ENCODE data around the gene RABGAP1L. TPM values are rescaled to one million over a fixed set of nuclear protein-coding genes. Genes with fewer than 3 reads are reported as not detected.

The RABGAP1L gene
- total RNA-seq, 1 donor from 2014 or later: 44.1 TPM

DNA sequence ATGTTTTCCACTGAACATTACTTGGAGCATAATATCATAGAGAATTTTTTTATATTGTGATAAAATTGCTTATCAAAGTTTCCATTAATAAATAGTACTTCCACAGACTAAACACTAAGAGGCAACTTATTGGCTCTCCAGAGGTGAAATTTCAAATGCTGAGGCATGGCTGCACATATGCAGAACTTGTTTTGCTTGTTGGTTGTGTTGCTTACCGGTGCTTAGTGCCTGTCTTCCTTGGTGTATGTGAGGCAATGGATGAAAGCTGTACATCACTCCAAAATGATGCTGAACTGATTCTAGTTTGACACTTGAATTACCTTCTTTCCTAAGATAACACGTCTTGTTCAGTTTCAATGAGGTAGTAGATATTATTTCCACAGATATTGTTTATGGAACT is 258.6 kb downstream of the RABGAP1L start:
- Mint-ChIP-seq H3K9me3 (ENCODE audit: unreplicated experiment) (no peaks in the 10 kb centered on the region), H3K36me3 (ENCODE audit: unreplicated experiment) (no peaks in the 10 kb centered on the region), H3K27ac (ENCODE audit: unreplicated experiment) (no peak overlapping the region), H3K4me3 (ENCODE audit: unreplicated experiment) (no peak overlapping the region), H3K27me3 (ENCODE audit: unreplicated experiment) (no peaks in the 10 kb centered on the region), H3K4me1 (ENCODE audit: low read depth, unreplicated experiment) (no peaks in the 10 kb centered on the region)
- no peak for DNase-seq
- TF ChIP-seq, protein P1, sequence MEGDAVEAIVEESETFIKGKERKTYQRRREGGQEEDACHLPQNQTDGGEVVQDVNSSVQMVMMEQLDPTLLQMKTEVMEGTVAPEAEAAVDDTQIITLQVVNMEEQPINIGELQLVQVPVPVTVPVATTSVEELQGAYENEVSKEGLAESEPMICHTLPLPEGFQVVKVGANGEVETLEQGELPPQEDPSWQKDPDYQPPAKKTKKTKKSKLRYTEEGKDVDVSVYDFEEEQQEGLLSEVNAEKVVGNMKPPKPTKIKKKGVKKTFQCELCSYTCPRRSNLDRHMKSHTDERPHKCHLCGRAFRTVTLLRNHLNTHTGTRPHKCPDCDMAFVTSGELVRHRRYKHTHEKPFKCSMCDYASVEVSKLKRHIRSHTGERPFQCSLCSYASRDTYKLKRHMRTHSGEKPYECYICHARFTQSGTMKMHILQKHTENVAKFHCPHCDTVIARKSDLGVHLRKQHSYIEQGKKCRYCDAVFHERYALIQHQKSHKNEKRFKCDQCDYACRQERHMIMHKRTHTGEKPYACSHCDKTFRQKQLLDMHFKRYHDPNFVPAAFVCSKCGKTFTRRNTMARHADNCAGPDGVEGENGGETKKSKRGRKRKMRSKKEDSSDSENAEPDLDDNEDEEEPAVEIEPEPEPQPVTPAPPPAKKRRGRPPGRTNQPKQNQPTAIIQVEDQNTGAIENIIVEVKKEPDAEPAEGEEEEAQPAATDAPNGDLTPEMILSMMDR (IDR thresholded peaks at IDR 0.05; ENCODE audit: partially characterized antibody, unreplicated experiment): no peak

DNA sequence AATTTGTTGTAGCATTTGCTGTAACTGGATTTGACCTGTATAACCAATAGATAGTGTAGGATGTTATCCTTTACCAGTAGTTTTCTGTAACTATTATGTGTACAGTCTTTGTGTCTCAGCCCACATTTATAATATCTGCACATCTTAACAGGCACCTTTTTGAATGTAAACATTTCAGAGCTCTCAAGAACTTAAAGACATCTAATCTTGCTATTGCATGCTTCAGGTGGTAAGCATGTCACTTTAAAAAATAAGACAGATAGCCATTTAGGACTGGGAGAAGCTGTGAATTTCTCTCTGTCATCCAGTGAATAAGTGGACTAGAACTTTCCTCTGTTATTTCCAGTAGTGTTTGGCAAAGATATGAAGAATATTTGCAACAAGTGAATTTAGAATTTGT is 265.8 kb downstream of the RABGAP1L start:
- Mint-ChIP-seq H3K4me1 (ENCODE audit: low read depth, unreplicated experiment) (no peaks in the 10 kb centered on the region), H3K4me3 (ENCODE audit: unreplicated experiment) (no peak overlapping the region), H3K27me3 (ENCODE audit: unreplicated experiment) (no peaks in the 10 kb centered on the region)

DNA sequence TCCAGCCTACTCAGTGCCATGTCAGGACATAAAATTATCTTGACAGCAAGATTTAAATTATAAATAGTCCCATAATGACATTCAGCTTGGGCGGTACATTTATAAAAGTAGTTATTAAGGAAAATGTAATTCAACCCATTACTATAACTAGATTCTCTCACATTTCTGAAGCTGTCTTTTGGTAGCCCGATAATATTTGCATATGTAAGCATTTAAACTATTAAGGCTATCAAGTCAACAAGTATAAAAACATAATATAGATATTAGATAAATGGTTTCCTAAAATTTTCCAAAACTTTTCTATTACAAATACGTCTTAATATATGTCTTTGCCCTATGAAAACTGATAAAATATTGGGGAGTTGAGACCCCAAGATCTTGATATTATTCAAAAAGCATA is 266.8 kb downstream of the RABGAP1L start:
- no peak overlapping the region for H3K27ac Mint-ChIP-seq (ENCODE audit: unreplicated experiment)
- no peaks in the 10 kb centered on the region for H3K36me3 Mint-ChIP-seq (ENCODE audit: unreplicated experiment)
- H3K27me3 Mint-ChIP-seq (ENCODE audit: unreplicated experiment): no peaks in the 10 kb centered on the region
- TF ChIP-seq, protein P1 (IDR thresholded peaks at IDR 0.05; ENCODE audit: partially characterized antibody, unreplicated experiment): no peak
- no peaks in the 10 kb centered on the region for H3K9me3 Mint-ChIP-seq (ENCODE audit: unreplicated experiment)
- no peak overlapping the region for H3K4me3 Mint-ChIP-seq (ENCODE audit: unreplicated experiment)
- H3K4me1 Mint-ChIP-seq (ENCODE audit: low read depth, unreplicated experiment): no peaks in the 10 kb centered on the region
- DNase-seq: no peak

More for the DNA sequence above, 265.8 kb downstream of the RABGAP1L start:
- TF ChIP-seq, protein P1 (IDR thresholded peaks at IDR 0.05; ENCODE audit: partially characterized antibody, unreplicated experiment): no peak
- no peak for DNase-seq
- H3K27ac Mint-ChIP-seq (ENCODE audit: unreplicated experiment): no peak overlapping the region
- H3K36me3 Mint-ChIP-seq (ENCODE audit: unreplicated experiment): no peaks in the 10 kb centered on the region
- no peaks in the 10 kb centered on the region for H3K9me3 Mint-ChIP-seq (ENCODE audit: unreplicated experiment)

DNA sequence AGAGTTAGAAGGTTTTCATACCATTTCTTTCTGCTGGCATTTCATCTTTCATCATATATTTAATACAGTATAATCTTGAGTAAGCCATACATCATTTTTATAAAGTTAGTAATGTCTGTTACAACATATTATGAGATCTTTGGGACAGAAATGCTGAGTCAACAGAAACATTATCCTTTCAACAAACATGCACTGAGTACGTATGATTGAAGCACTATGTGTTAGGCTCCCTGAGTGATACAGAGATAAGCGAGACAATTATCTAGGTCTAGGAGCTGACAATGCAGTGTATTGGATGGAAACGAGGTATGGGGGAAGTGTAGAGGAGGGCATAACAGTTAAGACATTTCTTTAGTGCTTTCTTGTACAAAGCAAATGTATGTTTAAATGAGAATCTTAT is 268.7 kb downstream of the RABGAP1L start:
- Mint-ChIP-seq H3K9me3 (ENCODE audit: unreplicated experiment) (no peaks in the 10 kb centered on the region), H3K27ac (ENCODE audit: unreplicated experiment) (no peak overlapping the region), H3K4me3 (ENCODE audit: unreplicated experiment) (no peak overlapping the region), H3K36me3 (ENCODE audit: unreplicated experiment) (no peaks in the 10 kb centered on the region), H3K4me1 (ENCODE audit: low read depth, unreplicated experiment) (no peaks in the 10 kb centered on the region), H3K27me3 (ENCODE audit: unreplicated experiment) (no peaks in the 10 kb centered on the region)
- TF ChIP-seq, protein P1 (IDR thresholded peaks at IDR 0.05; ENCODE audit: partially characterized antibody, unreplicated experiment): no peak
- no peak for DNase-seq

DNA sequence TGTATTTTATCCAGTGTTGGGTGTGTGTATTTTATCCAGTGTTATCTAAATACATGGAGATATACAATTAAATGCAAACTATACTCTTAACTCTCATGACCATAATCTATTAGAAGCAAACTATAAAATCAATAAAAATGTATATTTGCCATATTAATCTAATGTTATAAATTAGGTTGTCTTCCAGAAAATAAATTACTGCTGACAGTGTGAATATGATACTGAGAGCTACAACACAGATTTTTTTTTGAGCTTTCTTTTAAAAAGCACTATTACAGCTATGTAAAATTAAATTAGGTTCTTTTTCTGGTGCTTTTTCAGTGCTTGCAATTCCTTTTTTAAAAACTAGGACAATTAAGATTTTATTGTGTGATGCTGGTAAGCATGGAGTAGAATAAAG is 269.4 kb downstream of the RABGAP1L start:
- no peaks in the 10 kb centered on the region for H3K27me3 Mint-ChIP-seq (ENCODE audit: unreplicated experiment)

More for the DNA sequence above, 269.4 kb downstream of the RABGAP1L start:
- Mint-ChIP-seq H3K27ac (ENCODE audit: unreplicated experiment) (no peak overlapping the region), H3K4me3 (ENCODE audit: unreplicated experiment) (no peak overlapping the region), H3K36me3 (ENCODE audit: unreplicated experiment) (no peaks in the 10 kb centered on the region), H3K9me3 (ENCODE audit: unreplicated experiment) (no peaks in the 10 kb centered on the region), H3K4me1 (ENCODE audit: low read depth, unreplicated experiment) (no peaks in the 10 kb centered on the region)
- no peak for DNase-seq
- TF ChIP-seq, protein P1 (IDR thresholded peaks at IDR 0.05; ENCODE audit: partially characterized antibody, unreplicated experiment): no peak

All from glutamatergic neuron (in vitro differentiated cells).